ENCODE results near the gene DTX3. TPM values are rescaled to one million over a fixed set of nuclear protein-coding genes. Genes with fewer than 3 reads are reported as not detected.

DTX3 gene
- total RNA-seq, 1 donor from 2014 or later, result 22.1 TPM

DNA sequence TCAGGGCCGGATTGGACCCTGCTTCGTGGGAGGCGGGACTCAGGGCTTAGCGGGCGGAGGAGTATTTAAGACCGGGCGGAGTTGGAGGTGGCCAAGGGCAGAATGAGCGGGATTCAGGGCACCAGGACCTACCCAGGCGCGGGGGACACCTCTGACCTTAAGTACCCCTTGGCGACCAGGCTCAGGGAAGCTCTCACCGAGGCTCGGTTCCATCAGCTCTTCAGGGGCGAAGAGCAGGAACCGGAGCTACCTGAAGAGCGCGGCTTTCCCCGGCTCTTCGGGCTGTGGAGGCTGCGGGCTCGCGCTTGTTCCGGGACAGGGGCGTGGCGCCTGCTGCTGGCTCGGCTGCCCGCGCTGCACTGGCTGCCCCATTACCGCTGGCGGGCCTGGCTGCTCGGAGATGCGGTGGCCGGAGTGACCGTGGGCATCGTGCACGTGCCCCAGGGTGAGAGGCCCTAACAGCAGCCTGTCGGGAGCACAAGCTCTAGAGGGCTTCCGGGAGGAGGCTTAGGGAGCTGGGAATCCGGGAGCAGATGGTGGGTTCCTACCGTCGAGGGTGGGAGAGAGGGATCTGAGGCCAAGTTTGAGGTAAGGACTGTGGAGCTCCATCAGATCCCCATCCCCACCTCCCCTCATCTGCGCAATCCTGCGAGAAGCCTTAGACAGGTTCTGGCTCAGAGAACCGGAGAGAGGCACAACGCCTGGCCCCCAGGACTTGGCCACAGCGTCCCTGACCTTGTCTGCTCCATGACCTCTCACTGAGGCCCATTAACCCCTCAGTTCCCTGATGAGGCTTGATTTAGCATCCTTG is 15.0 kb downstream of the DTX3 start:
- no peak for DNase-seq (ENCODE audit: low read depth)

DNA sequence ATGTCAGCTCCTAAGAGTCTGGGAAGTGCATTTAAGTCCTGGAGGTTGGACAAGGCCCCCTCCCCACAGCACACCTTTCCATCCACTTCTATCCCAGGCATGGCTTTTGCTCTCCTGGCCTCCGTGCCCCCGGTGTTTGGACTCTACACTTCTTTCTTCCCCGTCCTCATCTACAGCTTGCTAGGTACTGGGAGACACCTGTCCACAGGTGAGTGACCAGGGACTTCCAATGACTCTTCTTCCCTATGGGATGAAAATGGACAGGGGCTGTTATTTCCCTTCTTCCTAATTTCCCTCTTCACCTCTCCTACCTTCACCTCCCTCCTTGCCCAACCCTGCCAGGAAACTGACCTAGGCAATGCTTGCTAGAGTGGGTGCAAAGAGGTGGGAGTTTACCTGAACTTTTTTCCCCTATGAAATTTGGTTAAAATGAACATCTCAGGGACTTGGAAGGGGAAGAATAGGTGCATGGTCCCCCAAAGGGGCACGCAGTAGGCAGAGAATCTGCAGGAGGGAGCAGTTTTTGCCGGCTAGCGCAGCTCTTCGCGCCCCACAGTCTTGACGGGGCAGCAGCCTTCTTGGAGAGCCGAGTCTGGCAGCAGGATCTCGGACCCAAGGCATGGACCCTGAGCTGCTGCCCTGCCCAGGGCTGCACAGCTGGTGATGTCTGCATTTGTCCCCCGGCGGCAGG is 15.8 kb downstream of the DTX3 start:
- no peak for DNase-seq (ENCODE audit: low read depth)

- peak; percentile 57 for DNase-seq (ENCODE audit: low read depth)
Observed at GRCh38 chr12:57620936-57621496, 16.4 kb downstream of the DTX3 start.

GRCh38 chr12:57621497-57622292 is 17.1 kb downstream of the DTX3 start:
- peak; percentile 51 for DNase-seq (ENCODE audit: low read depth)

GRCh38 chr12:57622293-57623245 is 17.9 kb downstream of the DTX3 start:
- no peak for DNase-seq (ENCODE audit: low read depth)

GRCh38 chr12:57623385-57623784 is 18.8 kb downstream of the DTX3 start:
- DNase-seq (ENCODE audit: low read depth), result no peak

- no peak for DNase-seq (ENCODE audit: low read depth)
Observed at GRCh38 chr12:57623811-57624390, 19.3 kb downstream of the DTX3 start.

GRCh38 chr12:57624441-57625220 is 20.0 kb downstream of the DTX3 start:
- DNase-seq (ENCODE audit: low read depth), result no peak

- DNase-seq (ENCODE audit: low read depth), result no peak
Observed at GRCh38 chr12:57625261-57626032, 20.8 kb downstream of the DTX3 start.

- DNase-seq (ENCODE audit: low read depth), result no peak
Observed at GRCh38 chr12:57626111-57626920, 21.7 kb downstream of the DTX3 start.

GRCh38 chr12:57626921-57627445 is 22.4 kb downstream of the DTX3 start:
- DNase-seq (ENCODE audit: low read depth), result no peak

DNA sequence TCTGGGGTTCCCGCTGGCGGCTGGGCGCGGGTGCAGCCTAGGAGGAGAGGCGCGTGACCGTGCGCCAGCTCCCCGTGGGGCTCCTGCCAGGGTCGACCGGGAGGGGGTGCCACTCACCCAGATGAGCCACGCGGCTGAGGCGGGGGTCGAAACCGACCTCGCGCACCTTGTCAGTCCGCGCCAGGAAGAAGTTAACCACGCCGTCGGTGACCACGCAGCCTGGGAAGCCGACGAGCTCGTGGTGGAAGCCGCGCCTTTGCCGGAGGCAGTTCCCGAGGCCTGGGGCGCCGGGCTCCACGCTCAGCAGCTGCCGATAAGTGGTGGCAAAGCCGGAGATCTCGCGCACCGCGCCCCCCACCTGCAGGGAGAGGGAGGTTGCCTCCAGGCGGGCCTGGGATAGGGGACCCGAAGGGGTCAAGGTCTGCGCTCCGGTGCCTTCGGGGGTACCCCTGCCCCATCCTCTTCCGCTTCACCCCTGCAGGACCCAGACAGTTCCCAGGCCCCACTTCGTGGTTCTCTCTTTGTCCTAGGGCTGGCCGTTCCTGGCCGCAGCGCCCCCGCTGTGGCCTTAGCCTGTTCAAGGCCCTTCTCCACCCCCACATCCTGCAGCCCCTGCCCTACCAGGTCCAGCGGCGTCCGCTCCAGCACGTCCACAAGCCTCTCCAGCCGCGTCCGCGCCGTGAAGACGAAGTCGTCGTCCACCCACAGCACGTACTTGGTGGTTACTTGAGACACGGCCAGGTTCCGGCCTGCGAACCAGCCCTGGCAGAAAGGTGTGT is 23.1 kb downstream of the DTX3 start:
- DNase-seq (ENCODE audit: low read depth), result no peak

- no peak for DNase-seq (ENCODE audit: low read depth)
Observed at GRCh38 chr12:57628280-57629191, 23.9 kb downstream of the DTX3 start.

- DNase-seq (ENCODE audit: low read depth), result no peak
Observed at GRCh38 chr12:57629897-57630471, 25.4 kb downstream of the DTX3 start.

DNA sequence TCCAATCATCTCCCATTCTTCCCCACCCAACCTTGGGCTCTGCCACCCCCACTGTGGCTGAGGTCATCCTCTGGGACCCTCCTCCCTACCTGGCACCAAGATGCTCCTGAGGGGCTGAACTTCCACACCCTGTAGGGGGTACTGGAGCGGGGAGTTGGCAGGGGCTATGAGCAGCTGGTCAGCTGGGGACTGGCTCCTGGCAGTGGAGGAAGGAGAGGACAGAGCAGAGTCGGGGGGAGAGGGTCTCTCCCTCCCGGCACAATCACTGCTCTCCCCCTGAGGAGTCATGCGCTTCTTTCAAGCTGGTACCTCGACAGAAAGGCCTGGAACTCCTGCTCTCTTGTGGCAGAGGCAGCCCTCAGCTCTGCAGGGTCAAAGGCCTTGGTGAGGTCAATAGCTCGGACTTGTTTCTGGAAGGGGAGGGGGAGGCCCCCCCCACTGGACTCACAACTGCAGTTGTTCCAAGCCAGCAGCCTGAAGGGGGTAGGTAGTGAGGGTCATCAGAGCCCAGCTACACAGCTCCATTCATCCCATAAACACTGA is 26.3 kb downstream of the DTX3 start:
- no peak for DNase-seq (ENCODE audit: low read depth)

Measured in myocyte (in vitro differentiated cells).